GOT3 (cell line): ENCODE results near the gene EPHB1.

Experiments
- DNase-seq: peaks from one replicate; lab custom pipeline; 2025; ENCODE audit warnings: mixed read lengths; lab: John Stamatoyannopoulos, UW

Gene EPHB1

GRCh38 chr3:135161425-135161824 lies 366.4 kb downstream of the EPHB1 start:
- no peak for DNase-seq

DNA sequence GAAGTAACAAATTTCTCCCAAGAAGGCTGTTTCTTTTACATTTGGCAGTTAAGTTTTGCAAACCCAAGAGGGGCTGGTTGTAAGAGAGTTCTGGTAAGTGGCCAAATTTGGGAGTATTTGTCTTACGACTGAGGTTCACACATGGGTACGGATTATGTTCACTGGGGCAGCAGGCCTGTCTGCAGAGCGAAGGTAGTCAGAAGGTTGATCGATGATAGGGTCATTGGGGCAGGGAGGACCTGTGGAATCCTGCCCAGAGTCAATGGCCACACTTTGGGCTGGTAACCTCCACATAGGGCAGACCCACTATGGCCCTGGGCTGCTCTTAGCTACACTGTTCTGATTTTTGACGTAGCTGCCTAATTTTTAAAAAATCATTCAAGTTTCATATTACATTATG lies 368.6 kb downstream of the EPHB1 start:
- no peak for DNase-seq

- no peak for DNase-seq
Measured at GRCh38 chr3:135165260-135165659, 370.2 kb downstream of the EPHB1 start.

- no peak for DNase-seq
Measured at GRCh38 chr3:135166266-135166825, 371.3 kb downstream of the EPHB1 start.

DNA sequence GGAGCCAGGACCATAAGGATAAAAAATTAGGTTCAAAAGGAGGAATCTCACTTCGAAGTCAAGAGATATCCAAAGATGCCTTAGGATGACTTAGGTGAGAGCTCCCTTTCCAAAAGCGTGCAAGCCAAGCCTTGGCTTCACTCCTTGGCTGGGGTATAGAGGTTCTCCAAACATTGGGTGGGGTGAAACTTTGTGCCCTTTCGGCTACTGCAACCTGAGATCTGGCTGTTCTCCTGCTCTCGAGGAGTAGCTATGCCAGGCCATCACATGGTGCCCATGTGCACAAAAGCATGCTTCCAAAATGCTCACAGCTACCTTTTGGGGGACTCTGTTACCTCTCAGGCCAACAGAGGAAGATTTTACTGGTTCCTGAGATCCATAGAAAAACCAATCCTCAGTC lies 373.8 kb downstream of the EPHB1 start:
- DNase-seq: no peak

DNA sequence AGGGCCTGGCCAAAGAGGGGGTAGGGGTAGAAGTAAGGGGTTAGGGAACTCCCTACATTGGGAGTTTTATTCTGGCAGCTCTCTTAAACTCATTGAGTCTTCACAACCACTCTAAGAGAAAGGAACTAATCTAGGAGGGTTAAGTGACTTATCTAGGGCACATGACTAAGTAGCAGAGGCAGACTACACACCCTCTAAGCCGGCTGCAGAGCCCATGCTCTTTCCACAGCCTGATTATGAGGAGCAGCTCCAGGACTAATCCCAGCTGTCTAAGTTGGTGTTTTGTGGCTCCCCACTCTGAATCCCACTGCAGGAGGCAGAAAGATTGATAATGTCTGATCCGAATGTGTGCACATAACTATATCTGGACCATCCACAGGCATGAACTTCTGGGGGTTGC lies 374.6 kb downstream of the EPHB1 start:
- DNase-seq: no peak

DNA sequence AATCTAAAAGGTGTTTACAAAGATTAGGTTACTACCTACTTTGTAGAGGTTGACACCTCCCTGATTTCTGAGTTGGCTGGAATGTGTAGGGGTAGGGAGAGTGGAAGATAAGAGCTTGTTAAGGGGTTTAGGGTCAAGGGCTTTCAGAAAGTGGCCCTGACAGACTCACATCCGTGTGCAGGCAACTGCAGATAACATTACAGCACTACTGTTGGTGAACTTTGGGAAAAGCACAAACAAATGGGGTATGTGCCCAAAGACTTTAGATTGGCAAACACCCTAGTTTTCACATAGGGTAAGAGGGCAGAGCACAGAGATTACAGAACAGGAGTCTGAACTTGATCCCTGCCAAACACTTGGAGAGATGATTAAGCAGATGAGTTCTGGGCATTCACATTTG lies 375.7 kb downstream of the EPHB1 start:
- DNase-seq: no peak

GRCh38 chr3:135172191-135172869 lies 377.3 kb downstream of the EPHB1 start:
- DNase-seq: no peak

DNA sequence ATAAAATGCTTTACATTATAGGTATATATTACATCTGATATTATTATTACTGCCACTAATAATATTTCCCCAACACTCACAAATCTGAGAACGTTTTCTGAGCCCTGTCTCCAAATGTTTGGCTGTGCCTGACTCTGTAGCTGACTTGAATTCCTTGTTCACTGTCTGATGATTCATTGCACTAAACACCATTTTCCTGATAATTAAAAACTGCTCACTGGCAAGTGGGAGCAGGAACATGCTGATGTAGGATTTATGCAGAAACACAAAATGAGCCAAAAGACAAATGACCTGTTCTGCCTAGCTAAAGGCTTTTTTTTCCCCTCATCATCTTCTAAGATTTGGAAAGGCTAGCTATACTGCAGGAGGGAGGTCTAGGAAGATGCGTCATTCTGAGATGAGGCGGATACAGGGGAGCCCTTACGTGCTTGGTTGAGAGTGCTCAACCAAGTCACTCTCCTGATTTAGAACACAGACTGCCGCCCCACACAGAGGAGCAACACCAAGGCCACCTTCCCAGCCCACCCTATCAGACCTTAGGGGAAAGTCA lies 380.7 kb downstream of the EPHB1 start:
- DNase-seq: no peak

- DNase-seq: no peak
Measured at GRCh38 chr3:135176881-135177280, 381.8 kb downstream of the EPHB1 start.

DNA sequence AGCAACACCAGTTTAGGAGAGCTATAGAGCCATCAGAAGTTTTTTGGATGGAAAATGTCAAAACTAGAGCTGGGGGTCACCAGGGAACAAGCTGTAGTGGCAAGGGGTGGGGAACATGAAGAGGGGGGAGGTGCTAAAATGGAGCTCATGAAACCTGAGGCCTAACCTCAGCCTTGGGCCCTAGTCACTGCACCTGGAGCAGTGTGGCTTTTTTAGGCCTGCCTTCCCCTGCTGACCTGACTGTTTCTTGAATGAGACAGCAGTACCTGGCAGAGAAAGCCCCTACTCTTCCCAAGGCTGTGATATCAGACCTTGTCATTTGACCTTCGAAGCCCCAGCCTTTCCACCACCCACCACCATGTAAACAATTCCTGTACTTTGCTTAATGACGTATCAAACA lies 383.5 kb downstream of the EPHB1 start:
- no peak for DNase-seq

- DNase-seq: no peak
Measured at GRCh38 chr3:135181408-135181807, 386.3 kb downstream of the EPHB1 start.

DNA sequence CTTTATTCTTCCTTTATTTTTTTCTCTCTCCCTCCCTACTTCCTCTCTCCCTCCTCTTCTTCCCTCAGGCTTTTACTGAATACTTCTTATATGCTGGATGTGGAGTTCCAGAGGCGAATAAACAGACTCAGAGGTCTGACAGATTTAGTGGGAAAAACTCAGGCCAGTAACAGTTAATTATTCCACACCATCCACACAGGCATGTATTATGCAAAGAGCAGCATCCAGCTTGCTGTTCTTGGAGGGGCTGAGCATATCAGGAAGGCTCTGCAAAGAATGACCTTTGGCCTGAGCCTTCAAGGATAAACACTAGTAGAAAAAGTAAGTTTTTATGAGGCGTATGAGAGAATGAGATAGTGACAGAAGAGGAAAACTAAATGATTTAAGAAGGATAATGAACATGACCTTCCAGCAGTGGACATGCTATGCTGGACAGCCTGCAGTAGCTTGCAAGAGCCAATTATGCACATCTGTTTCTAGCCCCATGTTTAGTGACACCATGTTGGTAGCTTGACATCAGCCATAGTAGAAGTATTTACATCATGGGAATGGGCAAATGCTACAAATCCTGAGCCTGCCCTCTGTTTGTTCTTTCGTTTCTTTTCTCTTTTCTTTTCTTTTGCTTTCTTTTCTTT lies 387.4 kb downstream of the EPHB1 start:
- no peak for DNase-seq

DNA sequence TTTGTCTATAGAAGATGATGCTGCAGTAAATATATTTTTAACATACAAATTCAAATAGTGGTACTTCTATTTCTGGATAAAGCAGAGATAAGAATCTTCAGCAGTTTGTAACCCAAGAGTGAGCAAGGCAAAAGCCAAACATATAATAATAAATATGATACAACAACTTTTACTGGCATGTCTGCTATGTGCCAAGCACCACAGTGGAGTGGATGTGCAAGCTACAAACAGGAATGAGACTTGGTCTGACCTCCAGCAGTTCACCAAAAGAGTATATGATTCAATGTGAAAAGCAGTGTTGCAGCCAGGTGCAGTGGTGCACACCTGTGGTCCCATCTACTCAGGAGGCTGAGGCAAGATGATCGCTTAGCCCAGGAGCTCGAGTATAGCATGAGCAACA lies 395.6 kb downstream of the EPHB1 start:
- DNase-seq: no peak

- DNase-seq: no peak
Measured at GRCh38 chr3:135191708-135192107, 396.6 kb downstream of the EPHB1 start.

- DNase-seq: no peak
Measured at GRCh38 chr3:135192929-135193328, 397.9 kb downstream of the EPHB1 start.

DNA sequence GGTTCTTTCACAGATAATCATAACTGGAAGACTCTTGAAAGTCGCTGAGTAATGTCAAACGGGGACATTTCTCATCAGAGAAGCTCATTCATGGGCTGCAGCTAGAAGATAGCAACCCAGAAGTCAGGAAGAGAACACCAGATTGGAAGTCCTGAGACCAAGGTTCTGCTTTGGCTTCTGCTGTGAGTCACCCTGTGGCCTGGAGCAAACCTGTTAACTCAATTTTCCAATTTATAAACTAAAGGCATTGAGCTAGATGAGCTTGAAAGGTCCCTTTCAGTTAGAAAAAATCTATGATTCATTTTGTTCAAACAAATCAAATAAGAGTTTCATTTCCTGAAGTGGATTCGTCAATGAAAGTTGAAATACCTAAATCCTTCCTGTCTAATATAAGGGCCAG lies 402.2 kb downstream of the EPHB1 start:
- no peak for DNase-seq

- DNase-seq: no peak
Measured at GRCh38 chr3:135197856-135198255, 402.8 kb downstream of the EPHB1 start.

DNA sequence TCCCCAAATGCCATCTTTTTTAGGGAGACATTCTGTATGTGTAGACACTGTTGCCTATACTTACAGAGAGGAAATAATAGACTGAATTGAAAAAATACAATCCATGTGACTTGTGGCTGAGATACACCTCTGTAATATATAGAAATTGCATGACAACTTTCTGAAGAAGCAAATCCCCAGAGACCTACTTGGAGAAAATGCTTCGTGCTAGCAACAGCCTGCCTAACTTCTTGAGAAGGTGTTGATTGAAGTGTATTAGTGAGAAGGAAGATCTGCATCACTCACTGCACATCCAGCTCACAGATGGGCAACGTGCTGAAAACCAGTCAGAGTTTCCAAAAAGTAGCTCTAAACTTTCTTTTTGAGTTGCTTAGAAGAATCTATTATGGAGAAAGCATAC lies 404.1 kb downstream of the EPHB1 start:
- DNase-seq: no peak

GRCh38 chr3:135203026-135203425 lies 408.0 kb downstream of the EPHB1 start:
- no peak for DNase-seq

DNA sequence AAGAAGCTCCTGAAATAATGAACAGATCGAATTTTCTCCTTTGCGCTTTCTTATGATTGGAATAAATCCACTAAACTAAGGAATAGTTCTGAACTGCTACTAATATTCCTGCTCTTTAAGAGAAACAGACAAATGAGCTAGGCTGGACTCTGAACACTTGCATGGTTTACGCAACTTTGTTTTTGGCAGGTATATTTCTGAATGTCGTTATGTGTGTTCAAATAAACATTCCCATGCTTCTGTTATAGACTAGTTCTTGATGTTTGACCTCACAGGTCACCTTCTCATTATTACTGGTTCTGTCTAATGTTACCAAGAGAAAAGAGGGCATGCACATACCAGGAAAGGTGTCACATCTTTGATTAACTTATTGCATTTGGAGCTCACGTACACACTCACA lies 418.2 kb downstream of the EPHB1 start:
- DNase-seq: no peak

- no peak for DNase-seq
Measured at GRCh38 chr3:135213822-135214221, 418.8 kb downstream of the EPHB1 start.

DNA sequence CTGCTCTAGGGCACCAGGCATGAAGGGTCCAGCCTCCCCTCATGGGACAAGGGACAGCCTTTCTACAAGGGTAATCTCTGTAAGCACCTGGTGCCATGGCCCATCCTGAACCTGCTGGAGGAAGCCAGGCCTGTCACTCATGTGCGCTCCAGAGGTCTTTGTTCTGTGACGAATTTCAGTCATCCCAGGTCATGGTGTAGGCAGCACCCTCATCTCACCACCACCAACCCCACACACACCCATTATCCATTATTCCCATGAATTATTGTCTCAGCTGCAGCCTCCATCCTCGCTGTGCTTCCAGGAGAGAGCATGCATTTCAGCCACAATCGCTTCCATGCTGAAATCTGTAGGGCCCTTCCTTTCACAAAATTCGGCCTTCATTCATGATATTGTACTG lies 419.3 kb downstream of the EPHB1 start:
- DNase-seq: no peak
